Body of pancreas (tissue), 4 donors: ENCODE results near the gene SFXN2. TPM values are rescaled to one million over a fixed set of nuclear protein-coding genes. Genes with fewer than 3 reads are reported as not detected.

Experiments
- ATAC-seq: fragments of 150-250 bp; one replicate; pipeline ENCODE4 v1.9.1; 2016
- DNase-seq, 4 donors: peaks; one replicate each; pipeline ENCODE4 v3.0.0-alpha.2; 2019
- H3K27ac ChIP-seq, 4 donors: fragments of 200-600 bp; sonication (generic); 1 replicate in 3 of 4; 2 replicates in 1 of 4; pipeline versions ENCODE4 v1.5.1 to v1.6.1; 2016 to 2019; ENCODE audit warnings: mild to moderate bottlenecking in 1 of 4, mixed read lengths in 1 of 4, moderate library complexity in 1 of 4
- H3K27me3 ChIP-seq, 2 donors: fragments of 200-600 bp; sonication (generic); one replicate each; pipeline ENCODE4 v1.6.0; 2016; ENCODE audit warnings: mild to moderate bottlenecking in 1 of 2
- H3K36me3 ChIP-seq, 2 donors: fragments of 200-600 bp; sonication (generic); replicated peaks in 1 of 2; 2 replicates each; pipeline ENCODE4 v1.5.1; 2016; ENCODE audit warnings: low read depth in 2 of 2; ENCODE audit not compliant: insufficient read depth in 1 of 2
- H3K4me1 ChIP-seq: fragments of 200-600 bp; sonication (generic); one replicate; pipeline ENCODE4 v1.6.0; 2016
- H3K4me3 ChIP-seq, 2 donors: fragments of 200-600 bp; sonication (generic); 1 replicate in 1 of 2; 2 replicates in 1 of 2; pipeline ENCODE4 v1.5.1; 2016 to 2019
- H3K9me3 ChIP-seq, 3 donors: fragments of 200-600 bp; sonication (generic); 1 replicate in 2 of 3; 2 replicates in 1 of 3; pipeline ENCODE4 v1.5.1; 2016
- CTCF ChIP-seq, 7 experiments: fragments of 450-650 bp in 4 of 7; fragments of 200-600 bp in 3 of 7; sonication (generic) in 3 of 7; IDR thresholded peaks; one replicate each; pipeline ENCODE4 v1.5.1; 2016 to 2019; ENCODE audit warnings: antibody characterized with exemption in 7 of 7
- POLR2A ChIP-seq, 3 donors: fragments of 450-650 bp; IDR thresholded peaks; one replicate each; pipeline ENCODE4 v1.6.1; 2016; ENCODE audit warnings: antibody characterized with exemption in 3 of 3, mild to moderate bottlenecking in 2 of 3
- WGBS, 2 donors: methylation state at CpG; one replicate each; pipeline ENCODE4 v1.1.5; 2017; 5-methylcytosine and 5-hydroxymethylcytosine counted together
- intact Hi-C: fragments of 100-400 bp; cut with DNase I; formaldehyde crosslinking; loops from one replicate; pipeline ENCODE4 v1.15.1; 2023
- total RNA-seq, 2 donors: library from RNA; depleted of rRNA; stranded (reverse); fragments of >200 nt; gene quantifications; one replicate each; pipeline ENCODE4 v1.1.0, GENCODE V29; 2016

SFXN2 gene
- total RNA-seq, 2 donors from 2014 or later = 2.1 to 7.3 TPM

- TF ChIP-seq CTCF (IDR thresholded peaks at IDR 0.05) (no peak), POLR2A (IDR thresholded peaks at IDR 0.05) (no peak)
- intact Hi-C loops = no loop called here
- DNase-seq = no peak
- WGBS, 2 donors = 69 to 73% methylated on average over 6 of the region's 6 CpGs
- H3K27ac ChIP-seq = peak overlapping the region in 3 of 4 donors; percentile 6 to 62 (median 50)
- peaks cover 49% of the 10 kb centered on the region for H3K4me1 ChIP-seq
- ATAC-seq = peak; percentile 49
- no peaks in the 10 kb centered on the region for H3K9me3 ChIP-seq
- no peaks in the 10 kb centered on the region for H3K36me3 ChIP-seq
- no peak overlapping the region for H3K4me3 ChIP-seq
- H3K27me3 ChIP-seq = no peaks in the 10 kb centered on the region
Measured at GRCh38 chr10:102781921-102782557, 67.6 kb downstream of the SFXN2 start.

- WGBS, 2 donors = 73 to 84% methylated on average over 15 to 18 of the region's 18 CpGs
- no peak for TF ChIP-seq CTCF (IDR thresholded peaks at IDR 0.05)
- TF ChIP-seq POLR2A (IDR thresholded peaks at IDR 0.05) = no peak
- Histone ChIP-seq H3K27ac (peak overlapping the region in 3 of 4 donors; percentile 17 to 62 (median 50)), H3K36me3 (no peaks in the 10 kb centered on the region), H3K9me3 (no peaks in the 10 kb centered on the region), H3K27me3 (no peaks in the 10 kb centered on the region), H3K4me3 (no peak overlapping the region), H3K4me1 (peaks cover 40% of the 10 kb centered on the region)
- DNase-seq = peak in 3 of 4 donors; percentile 37 to 60 (median 45)
- peak; percentile 39 for ATAC-seq
- intact Hi-C loops = no loop called here
Measured at GRCh38 chr10:102782673-102783551, 68.5 kb downstream of the SFXN2 start.

- H3K9me3 ChIP-seq = no peaks in the 10 kb centered on the region
- no peaks in the 10 kb centered on the region for H3K27me3 ChIP-seq
- ATAC-seq (no peak), DNase-seq (no peak)
- peak overlapping the region in 3 of 4 donors; percentile 17 to 62 (median 50) for H3K27ac ChIP-seq
- H3K4me3 ChIP-seq = no peak overlapping the region
- no peaks in the 10 kb centered on the region for H3K36me3 ChIP-seq
- WGBS, 2 donors = 63 to 64% methylated on average over 1 of the region's 1 CpG
- peaks cover 36% of the 10 kb centered on the region for H3K4me1 ChIP-seq
- intact Hi-C loops = no loop called here
- TF ChIP-seq CTCF (IDR thresholded peaks at IDR 0.05) (no peak), POLR2A (IDR thresholded peaks at IDR 0.05) (no peak)
Measured at GRCh38 chr10:102783568-102783967, 69.1 kb downstream of the SFXN2 start.

- no peaks in the 10 kb centered on the region for H3K27me3 ChIP-seq
- no peak for ATAC-seq
- no peak overlapping the region for H3K27ac ChIP-seq
- H3K4me3 ChIP-seq = no peak overlapping the region
- peaks cover 29% of the 10 kb centered on the region for H3K4me1 ChIP-seq
- no peaks in the 10 kb centered on the region for H3K9me3 ChIP-seq
- H3K36me3 ChIP-seq = no peaks in the 10 kb centered on the region
- WGBS, 2 donors = 61 to 71% methylated on average over 2 of the region's 2 CpGs
- no peak for TF ChIP-seq POLR2A (IDR thresholded peaks at IDR 0.05)
- no peak for TF ChIP-seq CTCF (IDR thresholded peaks at IDR 0.05)
- peak in 1 of 4 donors; percentile 40 for DNase-seq
- intact Hi-C loops = no loop called here
Measured at GRCh38 chr10:102785818-102786217, 71.4 kb downstream of the SFXN2 start.
